ENCODE measurements around the gene SPATA20. TPM values are rescaled to one million over a fixed set of nuclear protein-coding genes. Genes with fewer than 3 reads are reported as not detected.

Gene SPATA20
- total and polyA plus RNA-seq, 9 donors, result 24.4 to 37.6 (median 32.5) TPM

- Histone ChIP-seq H3K4me1 (ENCODE audit: control insufficient read depth, insufficient read depth, low read length) (peaks cover 64% of the 10 kb centered on the region), H3K4me3 (ENCODE audit: low read length) (no peak overlapping the region), H3K27me3 (ENCODE audit: control insufficient read depth, insufficient read depth, low read length) (peaks cover 49% of the 10 kb centered on the region), H3K9me3 (replicated peaks; ENCODE audit: control insufficient read depth, low read depth, low read length) (no peaks in the 10 kb centered on the region), H3K36me3 (ENCODE audit: control insufficient read depth, insufficient read depth, low read length) (peaks cover 2% of the 10 kb centered on the region), H3K27ac (ENCODE audit: low read length) (peak overlapping the region; percentile 93)
- whole genome bisulfite sequencing (ENCODE audit: insufficient coverage), result 24% methylated on average over 4 of the region's 10 CpGs
- DNase-seq, result peak; percentile 82
Observed at GRCh38 chr17:50565402-50566350, 18.7 kb downstream of the SPATA20 start.

- no peak overlapping the region for H3K4me3 ChIP-seq (ENCODE audit: low read length)
- WGBS (ENCODE audit: insufficient coverage), result no CpG with 5 or more reads among the region's 2 CpGs
- peak overlapping the region; percentile 93 for H3K27ac ChIP-seq (ENCODE audit: low read length)
- H3K4me1 ChIP-seq (ENCODE audit: control insufficient read depth, insufficient read depth, low read length), result peaks cover 57% of the 10 kb centered on the region
- H3K9me3 ChIP-seq (replicated peaks; ENCODE audit: control insufficient read depth, low read depth, low read length), result no peaks in the 10 kb centered on the region
- DNase-seq, result peak; percentile 84
- peaks cover 2% of the 10 kb centered on the region for H3K36me3 ChIP-seq (ENCODE audit: control insufficient read depth, insufficient read depth, low read length)
- peaks cover 40% of the 10 kb centered on the region for H3K27me3 ChIP-seq (ENCODE audit: control insufficient read depth, insufficient read depth, low read length)
Observed at GRCh38 chr17:50566886-50567285, 19.9 kb downstream of the SPATA20 start.

GRCh38 chr17:50568659-50569058, 21.7 kb downstream of the SPATA20 start:
- Histone ChIP-seq H3K36me3 (ENCODE audit: control insufficient read depth, insufficient read depth, low read length) (peaks cover 2% of the 10 kb centered on the region), H3K9me3 (replicated peaks; ENCODE audit: control insufficient read depth, low read depth, low read length) (no peaks in the 10 kb centered on the region), H3K4me3 (ENCODE audit: low read length) (no peak overlapping the region), H3K27me3 (ENCODE audit: control insufficient read depth, insufficient read depth, low read length) (peaks cover 22% of the 10 kb centered on the region), H3K4me1 (ENCODE audit: control insufficient read depth, insufficient read depth, low read length) (peaks cover 41% of the 10 kb centered on the region), H3K27ac (ENCODE audit: low read length) (no peak overlapping the region)
- WGBS (ENCODE audit: insufficient coverage), result 78% methylated on average over 7 of the region's 12 CpGs
- no peak for DNase-seq

- H3K9me3 ChIP-seq (replicated peaks; ENCODE audit: control insufficient read depth, low read depth, low read length), result no peaks in the 10 kb centered on the region
- 82% methylated on average over 5 of the region's 7 CpGs for WGBS (ENCODE audit: insufficient coverage)
- DNase-seq, result no peak
- H3K36me3 ChIP-seq (ENCODE audit: control insufficient read depth, insufficient read depth, low read length), result peaks cover 2% of the 10 kb centered on the region
- no peak overlapping the region for H3K4me3 ChIP-seq (ENCODE audit: low read length)
- H3K27ac ChIP-seq (ENCODE audit: low read length), result no peak overlapping the region
- H3K27me3 ChIP-seq (ENCODE audit: control insufficient read depth, insufficient read depth, low read length), result peaks cover 16% of the 10 kb centered on the region
- peaks cover 33% of the 10 kb centered on the region for H3K4me1 ChIP-seq (ENCODE audit: control insufficient read depth, insufficient read depth, low read length)
Observed at GRCh38 chr17:50569592-50569991, 22.6 kb downstream of the SPATA20 start.

- Histone ChIP-seq H3K4me1 (ENCODE audit: control insufficient read depth, insufficient read depth, low read length) (peaks cover 29% of the 10 kb centered on the region), H3K9me3 (replicated peaks; ENCODE audit: control insufficient read depth, low read depth, low read length) (no peaks in the 10 kb centered on the region), H3K4me3 (ENCODE audit: low read length) (no peak overlapping the region), H3K27ac (ENCODE audit: low read length) (no peak overlapping the region), H3K36me3 (ENCODE audit: control insufficient read depth, insufficient read depth, low read length) (peaks cover 2% of the 10 kb centered on the region), H3K27me3 (ENCODE audit: control insufficient read depth, insufficient read depth, low read length) (peaks cover 12% of the 10 kb centered on the region)
- WGBS (ENCODE audit: insufficient coverage), result 63% methylated on average over 7 of the region's 8 CpGs
- no peak for DNase-seq
Observed at GRCh38 chr17:50570032-50570431, 23.1 kb downstream of the SPATA20 start.

- H3K4me1 ChIP-seq (ENCODE audit: control insufficient read depth, insufficient read depth, low read length), result peaks cover 24% of the 10 kb centered on the region
- WGBS (ENCODE audit: insufficient coverage), result 63% methylated on average over 6 of the region's 7 CpGs
- H3K4me3 ChIP-seq (ENCODE audit: low read length), result no peak overlapping the region
- peaks cover 2% of the 10 kb centered on the region for H3K36me3 ChIP-seq (ENCODE audit: control insufficient read depth, insufficient read depth, low read length)
- H3K27me3 ChIP-seq (ENCODE audit: control insufficient read depth, insufficient read depth, low read length), result peaks cover 9% of the 10 kb centered on the region
- H3K9me3 ChIP-seq (replicated peaks; ENCODE audit: control insufficient read depth, low read depth, low read length), result no peaks in the 10 kb centered on the region
- H3K27ac ChIP-seq (ENCODE audit: low read length), result no peak overlapping the region
- DNase-seq, result no peak
Observed at GRCh38 chr17:50570528-50570927, 23.6 kb downstream of the SPATA20 start.

GRCh38 chr17:50571681-50572080, 24.7 kb downstream of the SPATA20 start:
- Histone ChIP-seq H3K27ac (ENCODE audit: low read length) (no peak overlapping the region), H3K4me3 (ENCODE audit: low read length) (no peak overlapping the region), H3K4me1 (ENCODE audit: control insufficient read depth, insufficient read depth, low read length) (peaks cover 12% of the 10 kb centered on the region), H3K36me3 (ENCODE audit: control insufficient read depth, insufficient read depth, low read length) (peaks cover 2% of the 10 kb centered on the region), H3K27me3 (ENCODE audit: control insufficient read depth, insufficient read depth, low read length) (peaks cover 3% of the 10 kb centered on the region), H3K9me3 (replicated peaks; ENCODE audit: control insufficient read depth, low read depth, low read length) (no peaks in the 10 kb centered on the region)
- DNase-seq, result no peak
- WGBS (ENCODE audit: insufficient coverage), result 70% methylated on average over 15 of the region's 19 CpGs

- Histone ChIP-seq H3K36me3 (ENCODE audit: control insufficient read depth, insufficient read depth, low read length) (peaks cover 2% of the 10 kb centered on the region), H3K4me1 (ENCODE audit: control insufficient read depth, insufficient read depth, low read length) (peaks cover 4% of the 10 kb centered on the region), H3K4me3 (ENCODE audit: low read length) (no peak overlapping the region), H3K27ac (ENCODE audit: low read length) (no peak overlapping the region), H3K27me3 (ENCODE audit: control insufficient read depth, insufficient read depth, low read length) (peaks cover 2% of the 10 kb centered on the region), H3K9me3 (replicated peaks; ENCODE audit: control insufficient read depth, low read depth, low read length) (no peaks in the 10 kb centered on the region)
- WGBS (ENCODE audit: insufficient coverage), result 95% methylated on average over 15 of the region's 20 CpGs
- no peak for DNase-seq
Observed at GRCh38 chr17:50572541-50572940, 25.6 kb downstream of the SPATA20 start.

GRCh38 chr17:50573866-50574611, 27.1 kb downstream of the SPATA20 start:
- WGBS (ENCODE audit: insufficient coverage), result 92% methylated on average over 8 of the region's 12 CpGs
- no peak for DNase-seq
- H3K27ac ChIP-seq (ENCODE audit: low read length), result no peak overlapping the region
- no peak overlapping the region for H3K4me3 ChIP-seq (ENCODE audit: low read length)
- H3K36me3 ChIP-seq (ENCODE audit: control insufficient read depth, insufficient read depth, low read length), result peaks cover 5% of the 10 kb centered on the region
- no peaks in the 10 kb centered on the region for H3K9me3 ChIP-seq (replicated peaks; ENCODE audit: control insufficient read depth, low read depth, low read length)
- H3K27me3 ChIP-seq (ENCODE audit: control insufficient read depth, insufficient read depth, low read length), result peaks cover 2% of the 10 kb centered on the region
- H3K4me1 ChIP-seq (ENCODE audit: control insufficient read depth, insufficient read depth, low read length), result no peaks in the 10 kb centered on the region

GRCh38 chr17:50575581-50576210, 28.7 kb downstream of the SPATA20 start:
- H3K27me3 ChIP-seq (ENCODE audit: control insufficient read depth, insufficient read depth, low read length), result peaks cover 2% of the 10 kb centered on the region
- no peak overlapping the region for H3K4me3 ChIP-seq (ENCODE audit: low read length)
- peaks cover 3% of the 10 kb centered on the region for H3K36me3 ChIP-seq (ENCODE audit: control insufficient read depth, insufficient read depth, low read length)
- DNase-seq, result no peak
- no peaks in the 10 kb centered on the region for H3K9me3 ChIP-seq (replicated peaks; ENCODE audit: control insufficient read depth, low read depth, low read length)
- H3K4me1 ChIP-seq (ENCODE audit: control insufficient read depth, insufficient read depth, low read length), result no peaks in the 10 kb centered on the region
- H3K27ac ChIP-seq (ENCODE audit: low read length), result no peak overlapping the region
- WGBS (ENCODE audit: insufficient coverage), result 82% methylated on average over 26 of the region's 33 CpGs
